Neuronal stem cell (in vitro differentiated cells): ENCODE data around the gene PTPRT.

ENCODE experiments used
- DNase-seq: peaks from one replicate; pipeline ENCODE4 v3.0.0-alpha.2; 2013; ENCODE audit warnings: low spot score
- H2AFZ ChIP-seq: one replicate; pipeline ENCODE4 v1.6.1; 2013; ENCODE audit warnings: mild to moderate bottlenecking, low read length, inconsistent platforms
- H2AK5ac ChIP-seq: 2 replicates; pipeline ENCODE4 v1.6.1; 2013; ENCODE audit warnings: low read depth, mild to moderate bottlenecking, inconsistent platforms, low read length, moderate library complexity, mixed read lengths
- H2BK120ac ChIP-seq: 2 replicates; pipeline ENCODE4 v1.6.1; 2013; ENCODE audit warnings: low read depth, mild to moderate bottlenecking, inconsistent platforms, low read length, moderate library complexity, mixed read lengths
- H2BK12ac ChIP-seq: one replicate; pipeline ENCODE4 v1.6.1; 2013; ENCODE audit warnings: low read length, inconsistent platforms
- H2BK15ac ChIP-seq: 2 replicates; pipeline ENCODE4 v1.6.1; 2013; ENCODE audit warnings: mild to moderate bottlenecking, low read length, inconsistent platforms, mixed read lengths
- H2BK5ac ChIP-seq: one replicate; pipeline ENCODE4 v1.6.1; 2013; ENCODE audit warnings: inconsistent platforms, mild to moderate bottlenecking, low read length, moderate library complexity
- H3K14ac ChIP-seq: one replicate; pipeline ENCODE4 v1.6.1; 2013; ENCODE audit warnings: low read length, inconsistent platforms
- H3K18ac ChIP-seq: 2 replicates; pipeline ENCODE4 v1.6.1; 2013; ENCODE audit warnings: low read length, inconsistent platforms
- H3K23ac ChIP-seq: 2 replicates; pipeline ENCODE4 v1.6.1; 2013; ENCODE audit warnings: low read depth, mild to moderate bottlenecking, mixed read lengths, low read length, inconsistent platforms; ENCODE audit not compliant: poor library complexity
- H3K27ac ChIP-seq: replicated peaks from 3 replicates; pipeline ENCODE4 v1.5.1; 2013; ENCODE audit warnings: low read length, inconsistent platforms
- H3K27me3 ChIP-seq, 3 experiments: 2 replicates each; pipeline ENCODE4 v1.6.1; 2013; ENCODE audit warnings: low read length in 3 of 3, mild to moderate bottlenecking in 2 of 3, inconsistent platforms in 1 of 3, low read depth in 1 of 3, mixed read lengths in 1 of 3, moderate library complexity in 1 of 3; ENCODE audit not compliant: control insufficient read depth in 3 of 3, insufficient read depth in 3 of 3
- H3K36me3 ChIP-seq, 2 donors: replicated peaks in 1 of 2; 2 replicates each; pipeline ENCODE4 v1.6.1; 2013; ENCODE audit warnings: low read length in 2 of 2; ENCODE audit not compliant: control insufficient read depth in 2 of 2, insufficient read depth in 2 of 2
- H3K4ac ChIP-seq: 2 replicates; pipeline ENCODE4 v1.6.1; 2013; ENCODE audit warnings: inconsistent platforms, mild to moderate bottlenecking, low read length, moderate library complexity
- H3K4me1 ChIP-seq, 2 donors: 1 replicate in 1 of 2; 2 replicates in 1 of 2; pipeline ENCODE4 v1.6.1; 2013; ENCODE audit warnings: low read length in 2 of 2, low read depth in 1 of 2; ENCODE audit not compliant: control insufficient read depth in 2 of 2, insufficient read depth in 1 of 2
- H3K4me2 ChIP-seq: one replicate; pipeline ENCODE4 v1.6.1; 2013; ENCODE audit warnings: mild to moderate bottlenecking, low read length, inconsistent platforms; ENCODE audit not compliant: insufficient read depth, poor library complexity, severe bottlenecking
- H3K4me3 ChIP-seq, 2 donors: 2 replicates each; pipeline ENCODE4 v1.5.1; 2013; ENCODE audit warnings: low read length in 2 of 2, mild to moderate bottlenecking in 2 of 2, inconsistent platforms in 1 of 2, moderate library complexity in 1 of 2
- H3K79me1 ChIP-seq: one replicate; pipeline ENCODE4 v1.6.1; 2013; ENCODE audit warnings: low read depth, mild to moderate bottlenecking, inconsistent platforms, low read length, moderate library complexity
- H3K9ac ChIP-seq: one replicate; pipeline ENCODE4 v1.6.1; 2013; ENCODE audit warnings: mild to moderate bottlenecking, low read depth, low read length, inconsistent platforms; ENCODE audit not compliant: poor library complexity
- H3K9me3 ChIP-seq, 2 donors: replicated peaks in 1 of 2; 2 replicates each; pipeline versions ENCODE3 to v1.6.1; 2013; ENCODE audit warnings: low read length in 2 of 2, mild to moderate bottlenecking in 2 of 2, inconsistent platforms in 1 of 2, low read depth in 1 of 2, mixed read lengths in 1 of 2, moderate library complexity in 1 of 2; ENCODE audit not compliant: control insufficient read depth in 2 of 2, insufficient read depth in 1 of 2
- H4K8ac ChIP-seq: one replicate; pipeline ENCODE4 v1.6.1; 2013; ENCODE audit warnings: low read depth, mild to moderate bottlenecking, inconsistent platforms, low read length, moderate library complexity
- H4K91ac ChIP-seq: one replicate; pipeline ENCODE4 v1.6.1; 2013; ENCODE audit warnings: low read length, low read depth, mild to moderate bottlenecking, inconsistent platforms; ENCODE audit not compliant: poor library complexity
- WGBS, 2 donors: extraction: QIAGEN DNeasy Blood & Tissue Kit; methylation state at CpG; one replicate each; pipeline ENCODE4 v1.1.7; 2013; ENCODE audit warnings: missing lambda C conversion rate in 2 of 2, mixed read lengths in 1 of 2; ENCODE audit not compliant: insufficient read length in 2 of 2, insufficient replicate concordance in 1 of 2; ENCODE audit errors: extremely low coverage in 2 of 2; 5-methylcytosine and 5-hydroxymethylcytosine counted together

Gene PTPRT

DNA sequence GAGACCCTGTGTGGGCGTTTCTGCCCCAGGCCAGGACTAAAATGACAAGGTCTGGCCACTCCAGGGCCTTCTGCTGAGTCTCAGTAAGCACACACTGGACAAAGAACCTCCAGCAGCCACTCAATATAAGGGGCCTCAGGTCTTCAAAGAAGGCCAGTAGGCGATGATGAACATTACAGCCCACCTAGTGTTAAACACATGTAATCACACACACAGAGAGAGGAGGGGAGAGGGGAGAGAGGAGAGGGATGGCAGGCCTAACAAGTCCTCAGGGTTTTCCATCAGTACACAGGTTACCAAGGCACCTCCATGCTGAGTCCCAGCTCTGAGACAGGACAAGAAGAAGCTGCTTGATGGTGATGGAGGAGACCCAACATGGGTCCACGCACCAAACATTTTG lies 325.6 kb downstream of the PTPRT start:
- Histone ChIP-seq H2BK120ac (no peak overlapping the region), H3K4me2 (no peak overlapping the region), H3K4me1 (no peaks in the 10 kb centered on the region), H3K23ac (no peak overlapping the region), H3K9me3 (no peaks in the 10 kb centered on the region), H2BK12ac (no peak overlapping the region), H3K4me3 (no peak overlapping the region), H3K27ac (no peak overlapping the region), H2BK15ac (no peak overlapping the region), H4K8ac (no peak overlapping the region), H3K4ac (no peak overlapping the region), H3K9ac (no peak overlapping the region), H3K18ac (no peak overlapping the region), H3K36me3 (no peaks in the 10 kb centered on the region), H3K14ac (no peak overlapping the region), H2AK5ac (no peak overlapping the region), H3K79me1 (no peaks in the 10 kb centered on the region), H4K91ac (no peak overlapping the region), H3K27me3 (no peaks in the 10 kb centered on the region), H2BK5ac (no peak overlapping the region), H2AFZ (no peak overlapping the region)
- no peak for DNase-seq
- no CpG with 5 or more reads among the region's 3 CpGs for WGBS, 2 donors

DNA sequence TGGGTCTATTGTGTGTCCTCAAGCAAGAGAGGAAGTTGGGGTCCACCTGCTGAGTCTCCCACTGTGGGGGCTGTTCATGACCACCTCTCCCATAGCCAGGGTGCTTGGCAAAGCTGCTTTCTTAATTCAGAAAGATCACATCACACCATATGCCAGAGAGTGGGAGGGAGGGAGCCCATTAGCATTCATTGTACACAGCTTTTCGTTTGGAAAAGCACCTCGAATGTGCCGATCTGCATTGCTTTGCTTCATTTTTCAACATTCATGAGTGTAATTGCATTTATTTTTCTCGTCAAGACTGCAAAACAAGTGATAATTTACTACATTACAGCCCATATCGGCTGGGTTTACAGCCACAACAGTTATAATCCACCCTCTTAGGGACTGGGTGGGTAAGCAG lies 327.3 kb downstream of the PTPRT start:
- Histone ChIP-seq H3K4ac (no peak overlapping the region), H2BK15ac (no peak overlapping the region), H3K27me3 (no peaks in the 10 kb centered on the region), H3K4me3 (no peak overlapping the region), H3K79me1 (no peaks in the 10 kb centered on the region), H3K9me3 (no peaks in the 10 kb centered on the region), H2BK12ac (no peak overlapping the region), H3K9ac (no peak overlapping the region), H2BK120ac (no peak overlapping the region), H3K18ac (no peak overlapping the region), H3K4me2 (no peak overlapping the region), H4K8ac (no peak overlapping the region), H4K91ac (no peak overlapping the region), H2BK5ac (no peak overlapping the region), H2AFZ (no peak overlapping the region), H3K4me1 (no peaks in the 10 kb centered on the region), H3K27ac (no peak overlapping the region), H3K14ac (no peak overlapping the region), H3K36me3 (no peaks in the 10 kb centered on the region), H3K23ac (no peak overlapping the region), H2AK5ac (no peak overlapping the region)
- no CpG with 5 or more reads among the region's 5 CpGs for WGBS, 2 donors
- DNase-seq, result no peak

DNA sequence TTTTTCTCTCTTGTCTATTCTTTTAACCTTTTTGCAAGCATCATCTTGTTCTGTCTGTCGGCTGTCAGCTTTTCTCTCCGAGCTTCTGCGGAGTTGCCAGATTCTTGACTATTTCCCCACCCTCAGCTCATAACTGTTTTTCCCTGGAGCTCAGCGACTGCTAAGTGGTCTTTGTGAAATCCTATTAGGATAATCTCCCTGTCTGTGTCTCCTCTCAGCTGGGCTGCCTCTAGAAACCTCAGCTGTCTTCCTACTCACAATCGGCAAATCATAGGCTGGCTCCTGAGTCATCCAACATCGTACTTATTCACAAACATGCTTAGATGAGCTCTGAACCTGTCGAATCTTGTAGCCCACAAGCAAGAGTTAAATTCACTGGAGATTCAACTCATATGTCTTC lies 332.3 kb downstream of the PTPRT start:
- Histone ChIP-seq H3K23ac (no peak overlapping the region), H3K27me3 (no peaks in the 10 kb centered on the region), H3K36me3 (no peaks in the 10 kb centered on the region), H2BK12ac (no peak overlapping the region), H3K4me1 (no peaks in the 10 kb centered on the region), H3K27ac (no peak overlapping the region), H3K4me2 (no peak overlapping the region), H2BK15ac (no peak overlapping the region), H3K79me1 (no peaks in the 10 kb centered on the region), H2BK120ac (no peak overlapping the region), H3K4me3 (no peak overlapping the region), H3K4ac (no peak overlapping the region), H4K8ac (no peak overlapping the region), H2BK5ac (no peak overlapping the region), H3K14ac (no peak overlapping the region), H3K18ac (no peak overlapping the region), H4K91ac (no peak overlapping the region), H3K9ac (no peak overlapping the region), H2AK5ac (no peak overlapping the region), H2AFZ (no peak overlapping the region), H3K9me3 (no peaks in the 10 kb centered on the region)
- no CpG with 5 or more reads among the region's 7 CpGs for WGBS, 2 donors
- DNase-seq, result no peak

DNA sequence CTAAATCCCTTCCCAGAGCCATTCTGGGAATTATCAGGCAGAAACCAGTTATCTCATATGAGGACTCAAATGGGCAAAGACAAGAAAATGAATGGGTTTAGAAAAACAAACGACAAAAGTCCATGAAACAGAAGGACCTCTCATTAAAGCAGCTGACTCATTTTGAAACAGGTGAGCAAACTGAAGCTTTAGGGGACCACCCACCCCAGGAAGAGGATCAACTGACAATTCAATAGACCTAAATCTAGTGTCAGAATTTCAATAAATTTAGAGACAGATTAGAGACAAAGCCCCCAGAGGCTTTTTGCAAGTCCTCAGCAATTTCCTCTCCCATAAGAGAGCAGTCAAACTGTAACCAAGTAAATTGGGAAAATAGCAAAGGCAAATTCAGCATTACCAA lies 333.8 kb downstream of the PTPRT start:
- Histone ChIP-seq H4K8ac (no peak overlapping the region), H3K36me3 (no peaks in the 10 kb centered on the region), H3K4me2 (no peak overlapping the region), H3K27me3 (no peaks in the 10 kb centered on the region), H2AFZ (no peak overlapping the region), H4K91ac (no peak overlapping the region), H2AK5ac (no peak overlapping the region), H2BK120ac (no peak overlapping the region), H2BK5ac (no peak overlapping the region), H3K18ac (no peak overlapping the region), H3K23ac (no peak overlapping the region), H3K9me3 (no peaks in the 10 kb centered on the region), H3K79me1 (no peaks in the 10 kb centered on the region), H3K9ac (no peak overlapping the region), H3K4me3 (no peak overlapping the region), H3K14ac (no peak overlapping the region), H2BK12ac (no peak overlapping the region), H3K4ac (no peak overlapping the region), H2BK15ac (no peak overlapping the region), H3K4me1 (no peaks in the 10 kb centered on the region), H3K27ac (no peak overlapping the region)
- WGBS, 2 donors, result no CpG with 5 or more reads among the region's 1 CpG
- DNase-seq, result no peak
